ENCODE results near the gene ZNF827. TPM values are rescaled to one million over a fixed set of nuclear protein-coding genes. Genes with fewer than 3 reads are reported as not detected.

The ZNF827 gene
- polyA plus RNA-seq, 3 donors: 31.4 to 44.4 (median 43.7) TPM

DNA sequence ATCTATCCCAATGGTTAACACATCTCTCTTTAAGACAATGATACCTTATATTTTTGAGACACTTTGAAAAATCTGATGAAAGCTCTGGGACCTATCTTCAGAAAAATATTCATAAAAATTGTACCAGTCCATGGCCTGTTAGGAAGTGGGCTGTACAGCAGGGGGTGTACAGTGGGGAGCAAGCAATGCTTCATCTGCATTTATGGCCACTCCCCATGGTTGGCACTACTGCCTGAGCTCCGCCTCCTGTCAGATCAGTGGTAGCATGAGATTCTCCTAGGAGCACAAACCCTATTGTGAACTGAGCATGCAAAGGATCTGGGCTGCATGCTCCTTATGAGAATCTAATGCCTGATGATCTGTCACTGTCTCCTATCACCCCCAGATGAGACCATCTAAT, 216.1 kb downstream of the ZNF827 start:
- no peak for DNase-seq

DNA sequence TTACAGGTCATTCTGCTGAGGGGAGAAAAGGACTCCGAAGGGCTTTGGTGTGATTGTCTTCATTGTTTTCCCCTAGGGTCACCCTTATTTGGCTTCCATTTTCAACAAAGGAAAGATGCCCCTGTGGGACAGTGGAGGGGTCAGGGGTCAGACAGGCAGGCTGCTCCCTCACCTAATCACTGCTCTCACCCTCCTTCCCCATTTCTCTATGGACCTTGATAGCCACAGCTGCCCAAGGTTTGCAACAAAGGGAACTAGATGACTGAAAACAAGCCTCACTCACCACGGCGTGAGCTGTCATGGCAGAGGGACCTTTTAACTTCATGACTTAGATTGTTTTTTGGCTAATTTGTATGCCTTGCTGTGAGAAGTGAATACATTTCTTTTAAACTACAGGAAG, 218.0 kb downstream of the ZNF827 start:
- no peak for DNase-seq

DNA sequence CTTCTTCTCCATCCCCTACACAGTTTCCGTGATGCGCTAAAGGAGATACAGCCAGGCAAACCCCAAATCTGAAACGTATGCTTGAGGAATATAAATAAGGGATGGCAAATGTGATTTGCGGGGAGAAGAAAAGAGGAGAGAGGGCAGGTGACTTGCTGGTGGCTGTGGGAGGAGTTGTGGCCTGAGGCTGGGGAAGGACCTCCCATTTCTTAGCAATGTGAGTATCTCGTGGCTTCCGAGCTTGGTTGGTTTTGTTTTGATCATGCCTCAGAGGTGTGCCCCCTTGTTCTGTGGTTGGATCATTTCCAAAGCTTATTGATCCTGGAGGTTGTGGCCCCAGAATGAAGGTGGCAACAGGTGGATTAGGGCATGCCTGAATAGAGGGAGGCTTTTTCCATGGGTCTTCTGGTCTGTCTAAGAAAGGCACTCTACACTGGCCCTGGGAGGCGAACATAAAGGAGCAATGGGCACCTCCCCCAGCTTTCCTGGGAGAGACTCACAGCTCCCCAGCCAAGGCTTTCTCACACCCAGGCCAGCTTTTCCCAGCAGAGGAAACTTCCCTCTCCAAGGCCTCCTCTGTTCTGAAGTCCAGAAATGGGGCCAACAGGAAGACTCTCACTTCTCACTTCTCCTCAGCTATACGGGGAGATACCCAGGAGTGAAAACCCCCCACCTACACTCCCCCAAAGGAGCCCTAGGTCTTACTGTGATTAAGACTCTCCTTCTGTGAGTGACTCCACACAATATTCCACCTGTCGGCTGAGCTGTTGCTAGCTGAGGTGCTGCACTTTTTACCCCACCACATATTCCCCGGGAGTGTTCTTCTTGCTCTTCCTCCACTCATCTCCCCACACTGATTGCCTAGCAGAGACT, 218.6 kb downstream of the ZNF827 start:
- no peak for DNase-seq

DNA sequence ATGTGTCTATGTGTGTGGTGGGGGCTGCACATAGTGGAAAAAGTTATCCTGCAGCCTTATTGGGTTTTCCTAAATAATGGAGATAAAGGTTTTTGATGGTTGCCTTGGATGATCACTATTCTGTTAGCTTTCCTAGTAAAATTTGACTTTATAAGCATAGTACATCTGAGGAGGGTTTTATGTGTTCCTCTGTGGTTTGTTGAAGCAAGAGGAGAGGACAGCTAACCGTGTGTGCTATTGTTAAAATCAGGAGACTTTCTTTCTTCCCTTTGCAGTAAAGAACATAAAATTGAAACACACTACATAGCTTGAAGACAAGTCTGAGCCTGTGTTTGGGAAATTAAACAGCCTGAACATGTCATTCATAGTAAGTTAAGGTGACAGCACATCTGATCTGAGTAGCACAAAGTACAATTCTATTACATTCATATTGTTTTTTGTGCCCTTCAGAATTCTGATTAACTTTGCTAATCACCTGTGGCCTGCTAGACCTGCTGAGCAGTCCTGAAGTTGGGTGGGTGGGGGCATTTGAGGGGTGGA, 221.9 kb downstream of the ZNF827 start:
- DNase-seq: no peak

DNA sequence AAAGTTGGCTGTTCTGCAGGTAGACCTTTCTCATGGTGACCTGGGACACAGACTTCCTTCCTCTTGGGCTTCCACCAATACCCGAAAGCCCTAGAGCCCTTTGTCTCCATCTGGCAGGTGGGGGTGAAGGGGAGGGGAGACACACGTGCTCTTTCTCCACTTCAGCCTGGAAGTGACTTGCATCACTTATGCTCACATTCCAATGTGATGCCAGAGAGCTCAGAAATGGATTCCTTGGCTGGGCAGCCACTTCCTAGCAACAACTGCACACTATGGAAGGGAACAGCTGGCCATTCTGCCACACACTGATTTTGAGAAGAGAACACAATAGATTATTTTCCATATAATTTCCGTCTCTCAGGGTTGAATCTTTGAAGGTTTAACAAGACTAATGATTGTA, 222.4 kb downstream of the ZNF827 start:
- DNase-seq: no peak

DNA sequence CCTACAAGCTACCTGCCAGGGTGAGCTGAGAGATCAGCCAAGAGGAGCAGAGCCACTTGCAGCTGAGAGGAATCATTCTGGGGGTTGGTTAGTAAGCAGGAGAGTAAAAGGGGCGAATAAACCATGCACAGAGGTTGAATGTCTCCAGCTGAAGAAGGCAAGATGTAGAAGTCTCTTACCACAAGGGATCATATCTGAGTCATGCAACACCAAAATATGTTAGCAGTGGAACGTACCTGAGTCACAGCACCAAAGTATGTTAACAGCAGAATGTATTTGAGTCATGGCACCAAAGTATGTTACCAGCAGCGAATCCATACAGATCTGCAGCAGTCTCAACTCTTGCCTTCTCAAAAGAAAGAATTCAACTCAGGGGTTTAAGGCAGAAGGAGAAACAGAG, 228.8 kb downstream of the ZNF827 start:
- no peak for DNase-seq

DNA sequence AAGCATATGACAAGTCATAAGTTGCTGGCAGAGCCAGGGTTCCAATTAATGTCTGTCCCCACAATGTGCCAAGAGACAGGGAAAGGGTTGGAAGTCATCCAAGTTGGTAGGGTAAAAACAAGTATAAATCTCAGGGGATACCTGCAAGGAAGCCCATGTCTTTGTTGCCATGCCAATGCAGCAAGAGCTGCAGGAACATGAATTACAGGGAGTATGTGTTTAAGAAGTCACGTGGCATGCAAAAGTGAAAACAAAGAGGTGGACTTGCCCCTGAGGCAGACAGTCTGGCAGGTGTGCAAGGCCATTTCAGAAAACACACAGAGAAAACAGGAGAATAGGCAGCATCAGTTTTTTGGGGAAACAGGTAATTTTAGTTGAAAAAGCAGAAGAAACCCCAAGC, 229.3 kb downstream of the ZNF827 start:
- no peak for DNase-seq

Other genes starting within 250 kb of the ZNF827 start
- 10 to 100 TPM; 57.8 to 60.3 (median 60.0) TPM for gene LSM6, start 236.9 kb upstream of the ZNF827 start, polyA plus RNA-seq (ENCODE audit: insufficient read length in 3 of 3)

All from renal pelvis (tissue), 4 donors.